ENCODE measurements around the gene KCNQ1. TPM values are rescaled to one million over a fixed set of nuclear protein-coding genes. Genes with fewer than 3 reads are reported as not detected.
A peak's percentile ranks its signal among the peaks of the same experiment; 100 is the strongest.

Gene KCNQ1
- total and polyA plus RNA-seq, 2 of the 13 experiments (the other 11 are each of a cell fraction or from before 2014, with no cell fraction given): 0.02 to 0.08 TPM

- TF ChIP-seq RBFOX2 (IDR thresholded peaks at IDR 0.05; ENCODE audit: low read depth, low read length) (peak; percentile 61; the same call in 1 of the 2 replicates), ZNF83 (CRISPR knock-in tag; IDR thresholded peaks at IDR 0.05; ENCODE audit: borderline replicate concordance) (no peak), ARNTL (CRISPR knock-in tag; IDR thresholded peaks at IDR 0.05) (no peak), ISL2 (CRISPR knock-in tag; IDR thresholded peaks at IDR 0.05) (peak; percentile 19; the same call in 1 of the 2 replicates), TSC22D2 (CRISPR knock-in tag; IDR thresholded peaks at IDR 0.05; ENCODE audit: borderline replicate concordance) (no peak)
These were observed 246.6 kb downstream of the KCNQ1 start (continued) for GRCh38 chr11:2691355-2691761.

GRCh38 chr11:2691991-2692875 lies 247.4 kb downstream of the KCNQ1 start:
- H3K27me3 ChIP-seq (ENCODE audit: control insufficient read depth in 1 of 2, insufficient read depth in 2 of 2, low read length in 2 of 2): no peaks in the 10 kb centered on the region
- peak overlapping the region; percentile 41 for H3K27ac ChIP-seq (ENCODE audit: extremely low read length, insufficient read depth, low read length)
- H3K4me2 ChIP-seq (ENCODE audit: low read depth, low read length): peak overlapping the region; percentile 78
- peaks cover 31 to 90% of the 10 kb centered on the region in 2 experiments for H3K36me3 ChIP-seq (replicated peaks in 1 of 2; ENCODE audit: control insufficient read depth in 1 of 2, insufficient read depth in 2 of 2, low read length in 2 of 2)
- H2AFZ ChIP-seq (ENCODE audit: low read length): no peak overlapping the region
- CTCF ChIA-PET (ENCODE audit: low intra/inter-chr PET ratio, low total read pairs): interaction anchor here (1.2 to 3.9 kb wide), 2 partner anchors 159 to 196 kb away, joined by 3 to 25 read pairs; no protein-coding TSS in a partner anchor
- in situ Hi-C loops (cut with HindIII; ENCODE audit: extremely low pct_ligation_motif_present, low pct_unique_long_range_greater_than_20kb): loop anchor here (5.0 to 10.0 kb wide), 2 partner anchors 205 to 267 kb away; no protein-coding TSS in a partner anchor
- FAIRE-seq: peak; percentile 26
- H3K4me3 ChIP-seq (replicated peaks in 1 of 3; ENCODE audit: insufficient read depth in 1 of 3, low read depth in 2 of 3, low read length in 3 of 3): peak overlapping the region in 2 of 3 experiments; percentile 16 to 95; a peak in 3 of 6 replicates
- H3K4me1 ChIP-seq (ENCODE audit: insufficient read depth, low read length): peaks cover 98% of the 10 kb centered on the region
- DNase-seq (ENCODE audit: low spot score): peak; percentile 46
- POLR2A ChIA-PET: interaction anchor here (0.9 to 10.8 kb wide), 6 partner anchors 7 to 200 kb away, joined by 3 to 201 read pairs (median 4); partner anchors contain the start of gene KCNQ1OT1
- H4K20me1 ChIP-seq (ENCODE audit: insufficient read depth, low read length): peaks cover 100% of the 10 kb centered on the region
- H3K79me2 ChIP-seq (ENCODE audit: insufficient read depth, low read length): peaks cover 100% of the 10 kb centered on the region
- intact Hi-C loops (cut with micrococcal nuclease; ENCODE audit: unreplicated experiment): loop anchor here (5.0 kb wide), 1 partner anchor 195 kb away; the partner anchor contains the start of gene CDKN1C
- 65% methylated on average over 3 of the region's 3 CpGs for WGBS (ENCODE audit: low lambda C conversion rate)
- BruUV-seq (replicated peaks): no TSS peak
- ATAC-seq: peak; percentile 13
- peak overlapping the region; percentile 38 for H3K9ac ChIP-seq (ENCODE audit: insufficient read depth, low read depth, low read length)
- no peaks in the 10 kb centered on the region for H3K9me3 ChIP-seq (ENCODE audit: low read length)
- TF ChIP-seq TRAFD1 (CRISPR knock-in tag; IDR thresholded peaks at IDR 0.05; ENCODE audit: borderline replicate concordance) (no peak), ZNF512 (CRISPR knock-in tag; IDR thresholded peaks at IDR 0.05) (no peak), ZNF609 (CRISPR knock-in tag; IDR thresholded peaks at IDR 0.05; ENCODE audit: borderline replicate concordance) (0 out of 2 replicates have a peak, but pooled peaks have one; percentile 22), NFE2 (CRISPR knock-in tag; IDR thresholded peaks at IDR 0.05) (no peak), ZNF343 (CRISPR knock-in tag; IDR thresholded peaks at IDR 0.05) (no peak), KMT2A (CRISPR knock-in tag; IDR thresholded peaks at IDR 0.05) (no peak), ZNF33A (CRISPR knock-in tag; IDR thresholded peaks at IDR 0.05; ENCODE audit: borderline replicate concordance) (no peak)

Measured in HepG2 (cell line).